Measurements from ENCODE around the gene SLC39A1.
"Not testable (repeated sequence)": the region's sequence is repeated elsewhere in the genome, so short reads cannot be mapped to it uniquely, and the experiment has no call there.

Gene SLC39A1, protein sequence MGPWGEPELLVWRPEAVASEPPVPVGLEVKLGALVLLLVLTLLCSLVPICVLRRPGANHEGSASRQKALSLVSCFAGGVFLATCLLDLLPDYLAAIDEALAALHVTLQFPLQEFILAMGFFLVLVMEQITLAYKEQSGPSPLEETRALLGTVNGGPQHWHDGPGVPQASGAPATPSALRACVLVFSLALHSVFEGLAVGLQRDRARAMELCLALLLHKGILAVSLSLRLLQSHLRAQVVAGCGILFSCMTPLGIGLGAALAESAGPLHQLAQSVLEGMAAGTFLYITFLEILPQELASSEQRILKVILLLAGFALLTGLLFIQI

DNA sequence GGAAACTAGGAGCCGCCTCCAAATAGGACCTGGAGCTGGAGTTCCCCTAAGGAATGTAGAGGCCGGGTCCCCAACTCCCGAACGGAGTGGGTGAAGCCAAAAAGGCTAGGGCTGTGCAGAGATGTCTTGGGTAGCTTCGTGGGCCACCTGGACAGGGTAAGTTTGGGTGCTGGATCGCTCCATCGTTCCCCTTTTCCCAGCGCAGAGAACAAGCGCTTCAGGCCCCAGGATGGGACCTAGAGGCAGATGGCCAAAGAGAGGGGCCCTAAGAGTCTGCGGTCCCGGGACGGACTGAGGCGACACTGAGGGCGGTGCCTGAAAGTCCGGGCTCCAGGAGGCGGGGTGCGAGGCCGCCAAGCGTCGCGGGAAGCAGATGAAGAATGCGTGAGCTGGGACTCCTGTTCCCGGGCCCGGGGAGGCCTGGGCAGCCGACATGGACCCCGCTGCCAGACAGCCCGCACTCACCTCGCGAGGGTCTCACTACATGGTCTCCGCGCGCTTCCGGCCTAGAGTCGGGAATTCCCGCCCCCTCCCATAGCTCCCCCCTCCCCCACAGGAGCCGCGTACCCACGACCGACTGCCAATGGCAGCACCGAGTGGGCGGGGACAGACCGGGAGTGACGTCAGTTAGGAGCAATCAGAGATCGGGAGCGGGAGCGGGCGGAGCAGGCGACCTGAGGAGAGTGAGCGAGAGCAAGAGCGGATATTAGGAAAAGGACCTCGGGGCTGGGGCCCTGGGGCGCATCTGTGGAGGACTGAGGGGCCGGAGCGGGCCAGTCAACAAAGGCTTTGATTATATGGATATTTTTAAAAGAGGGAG, at the start of gene SLC39A1:
TSS of gene SLC39A1 (minus strand) at position 508 of the 820 bp plus-strand sequence. CDS start 822 bp downstream, outside the sequence.
- peak; percentile 92 to 98 for DNase-seq (ENCODE audit: low spot score in 2 of 2)
- H3K4me1 Mint-ChIP-seq, result peaks cover 66% of the 10 kb centered on the region
- peak within 1 kb of the TSS; percentile 81 for H3K4me3 Mint-ChIP-seq
- peaks cover 48% of the 10 kb centered on the region for H3K36me3 Mint-ChIP-seq
- peak; percentile 64 for ATAC-seq
- peak within 1 kb of the TSS; percentile 91 for H3K27ac Mint-ChIP-seq
- no peaks in the 10 kb centered on the region for H3K9me3 Mint-ChIP-seq

DNA sequence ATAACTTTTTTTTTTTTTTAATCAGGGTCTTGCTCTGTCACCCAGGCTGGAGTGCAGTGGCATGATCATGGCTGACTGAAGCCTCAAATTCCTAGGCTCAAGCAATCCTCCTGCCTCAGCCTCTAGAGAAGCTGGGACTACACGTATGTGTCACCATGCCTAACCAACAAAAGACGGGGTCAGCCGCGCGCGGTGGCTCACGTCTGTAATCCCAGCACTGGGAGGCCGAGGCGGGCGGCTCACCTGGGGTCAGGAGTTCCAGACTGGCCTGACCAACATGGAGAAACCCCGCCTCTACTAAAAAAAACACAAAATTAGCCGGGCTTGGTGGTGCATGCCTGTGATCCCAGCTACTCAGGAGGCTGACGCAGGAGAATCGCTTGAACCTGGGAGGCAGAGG, 49.2 kb upstream of the SLC39A1 start:
- not testable (repeated sequence) for H3K27ac Mint-ChIP-seq; DNase-seq (ENCODE audit: low spot score in 2 of 2); H3K9me3 Mint-ChIP-seq; H3K4me3 Mint-ChIP-seq; H3K36me3 Mint-ChIP-seq; ATAC-seq; H3K4me1 Mint-ChIP-seq

DNA sequence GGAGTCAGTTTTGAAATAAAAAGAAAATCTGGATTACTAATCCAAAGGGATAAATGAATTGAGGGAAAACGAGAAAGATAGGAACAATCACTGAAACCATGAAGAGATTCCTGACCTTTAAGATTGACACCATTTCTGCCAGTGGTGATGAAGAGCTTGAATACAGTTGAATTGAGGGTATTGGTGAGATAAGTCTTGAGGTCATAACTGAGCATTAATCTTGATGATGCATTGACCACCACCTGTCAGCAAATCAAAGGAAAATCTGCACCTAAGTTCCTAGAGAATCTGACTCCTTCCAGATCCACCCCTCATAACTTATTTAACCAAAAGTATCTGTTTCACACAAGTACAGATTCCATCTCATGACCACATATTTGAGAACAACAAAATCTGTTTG, 48.8 kb upstream of the SLC39A1 start:
- DNase-seq (ENCODE audit: low spot score in 2 of 2) (no peak), ATAC-seq (no peak)
- H3K27ac Mint-ChIP-seq, result no peak overlapping the region
- H3K4me3 Mint-ChIP-seq, result no peak overlapping the region
- H3K4me1 Mint-ChIP-seq, result no peaks in the 10 kb centered on the region
- H3K9me3 Mint-ChIP-seq, result no peaks in the 10 kb centered on the region
- no peaks in the 10 kb centered on the region for H3K36me3 Mint-ChIP-seq

DNA sequence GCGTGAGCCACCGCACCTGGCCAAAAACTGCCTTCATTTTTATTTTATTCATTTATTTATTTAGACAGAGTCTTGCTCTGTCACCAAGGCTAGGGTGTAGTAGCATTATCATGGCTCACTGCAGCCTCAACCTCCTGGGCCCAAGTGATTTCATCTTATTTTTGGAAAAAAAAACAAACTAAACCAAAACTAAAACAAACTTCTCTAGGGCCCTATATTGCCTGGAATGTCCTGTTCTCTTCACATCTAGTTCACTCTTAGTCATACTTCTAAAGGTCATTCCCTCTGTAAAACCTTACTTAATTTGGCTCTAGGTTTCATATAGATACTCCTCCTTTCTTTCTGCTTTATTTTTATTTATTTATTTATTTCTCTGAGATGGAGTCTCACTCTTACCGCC, 42.8 kb upstream of the SLC39A1 start:
- H3K4me1 Mint-ChIP-seq, result no peaks in the 10 kb centered on the region
- H3K9me3 Mint-ChIP-seq, result no peaks in the 10 kb centered on the region
- DNase-seq (ENCODE audit: low spot score in 2 of 2) (no peak), ATAC-seq (no peak)
- no peak overlapping the region for H3K4me3 Mint-ChIP-seq
- H3K36me3 Mint-ChIP-seq, result no peaks in the 10 kb centered on the region
- no peak overlapping the region for H3K27ac Mint-ChIP-seq

DNA sequence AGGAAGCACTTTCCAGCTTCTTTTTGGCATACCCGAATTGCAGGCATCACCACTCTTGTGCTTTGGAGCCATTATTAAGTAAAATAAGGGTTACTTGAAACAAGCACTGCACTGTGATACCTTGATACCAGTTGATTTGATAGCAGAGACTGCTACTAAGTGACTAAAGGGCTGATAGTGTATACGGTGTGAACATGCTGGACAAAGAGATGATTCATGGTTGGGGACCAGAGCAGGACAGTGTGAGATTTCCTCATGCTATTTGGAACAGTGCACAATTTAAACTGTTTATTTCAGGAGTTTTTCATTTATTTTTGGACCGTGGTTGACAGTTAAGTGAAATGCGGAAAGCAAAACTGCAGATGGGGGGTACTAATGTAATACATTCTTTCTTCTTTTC, 37.1 kb upstream of the SLC39A1 start:
- Mint-ChIP-seq H3K27ac (no peak overlapping the region), H3K4me3 (no peak overlapping the region), H3K4me1 (no peaks in the 10 kb centered on the region), H3K9me3 (no peaks in the 10 kb centered on the region), H3K36me3 (peaks cover 22% of the 10 kb centered on the region)
- DNase-seq (ENCODE audit: low spot score in 2 of 2) (no peak), ATAC-seq (no peak)

DNA sequence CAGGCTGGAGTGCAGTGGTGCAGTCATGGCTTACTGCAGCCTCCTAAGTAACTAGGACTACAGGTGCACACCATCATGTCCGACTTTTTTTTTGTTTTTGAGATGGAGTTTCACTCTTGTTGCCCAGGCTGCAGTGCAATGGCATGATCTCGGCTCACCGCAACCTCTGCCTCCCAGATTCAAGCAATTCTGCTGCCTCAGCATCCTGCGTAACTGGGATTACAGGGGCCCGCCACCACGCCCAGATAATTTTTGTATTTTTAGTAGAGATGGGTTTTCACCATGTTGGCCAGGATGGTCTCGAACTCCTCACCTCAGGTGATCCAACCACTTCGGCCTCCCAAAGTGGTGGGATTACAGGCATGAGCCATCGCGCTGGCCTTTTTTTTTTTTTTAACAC, 33.5 kb upstream of the SLC39A1 start:
- not testable (repeated sequence) for ATAC-seq; H3K4me3 Mint-ChIP-seq; H3K27ac Mint-ChIP-seq; H3K9me3 Mint-ChIP-seq; DNase-seq (ENCODE audit: low spot score in 2 of 2)
- Mint-ChIP-seq H3K36me3 (peaks cover 57% of the 10 kb centered on the region), H3K4me1 (peaks cover 16% of the 10 kb centered on the region)

DNA sequence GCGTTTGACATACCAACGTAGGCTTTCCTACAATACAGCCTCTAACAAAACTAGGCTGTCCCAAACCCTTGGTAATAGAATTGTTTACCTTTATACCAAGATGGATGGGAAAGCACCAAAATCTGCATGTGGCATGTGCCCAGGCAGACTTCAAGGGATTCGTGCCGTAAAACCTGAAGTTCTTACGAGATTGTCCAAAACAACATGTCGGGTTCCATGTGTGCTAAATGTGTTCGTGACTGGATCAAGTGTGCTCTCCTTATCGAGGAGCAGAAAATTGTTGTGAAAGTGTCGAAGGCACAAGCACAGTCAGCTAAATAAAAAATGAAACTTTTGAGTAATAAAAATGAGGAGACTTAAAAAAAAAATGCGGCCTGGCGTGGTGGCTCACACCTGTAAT, 32.3 kb upstream of the SLC39A1 start:
- Mint-ChIP-seq H3K36me3 (peaks cover 70% of the 10 kb centered on the region), H3K27ac (peak overlapping the region; percentile 23), H3K4me3 (no peak overlapping the region), H3K4me1 (peaks cover 26% of the 10 kb centered on the region), H3K9me3 (no peaks in the 10 kb centered on the region)
- no peak for DNase-seq (ENCODE audit: low spot score in 2 of 2)
- ATAC-seq, result no peak

DNA sequence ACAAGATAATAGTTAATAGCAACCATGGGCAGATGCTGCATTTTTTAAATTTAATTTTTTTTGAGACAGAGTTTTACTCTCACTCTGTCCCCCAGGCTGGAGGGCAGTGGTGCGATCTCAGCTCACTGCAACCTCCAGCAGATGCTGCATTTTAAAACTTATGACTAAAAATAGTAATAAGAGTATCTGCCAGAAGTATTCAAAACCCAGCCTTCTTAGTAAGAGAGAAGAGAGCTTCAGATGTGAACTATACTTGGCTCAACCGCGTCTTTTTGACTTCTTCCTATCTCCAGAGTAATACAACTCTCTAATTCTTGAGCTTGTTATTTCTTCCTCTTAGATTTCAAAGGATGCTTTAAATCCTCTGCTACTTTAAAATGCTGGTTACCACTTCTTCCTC, 31.9 kb upstream of the SLC39A1 start:
- no peak overlapping the region for H3K4me3 Mint-ChIP-seq
- ATAC-seq (no peak), DNase-seq (ENCODE audit: low spot score in 2 of 2) (no peak)
- H3K4me1 Mint-ChIP-seq, result peaks cover 31% of the 10 kb centered on the region
- H3K36me3 Mint-ChIP-seq, result peaks cover 74% of the 10 kb centered on the region
- H3K9me3 Mint-ChIP-seq, result no peaks in the 10 kb centered on the region
- peak overlapping the region; percentile 23 for H3K27ac Mint-ChIP-seq

DNA sequence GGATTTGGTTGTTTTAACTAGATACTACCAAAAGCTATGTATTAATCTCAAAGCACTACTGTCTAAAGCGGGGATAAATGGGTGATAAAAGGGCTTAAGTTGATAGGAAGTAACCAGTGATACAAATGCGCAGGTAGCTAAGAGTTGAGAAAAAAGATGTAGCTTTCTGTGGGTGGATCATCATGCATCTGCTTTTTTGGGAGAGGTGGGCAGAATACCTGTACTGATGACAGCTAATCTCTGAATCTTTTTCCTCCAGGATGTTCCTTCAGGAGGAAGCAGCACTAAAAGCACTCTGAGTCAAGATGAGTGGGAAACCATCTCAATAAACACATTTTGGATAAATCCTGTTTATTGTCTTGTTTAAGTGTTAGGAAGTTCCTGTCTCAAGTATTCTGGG, 28.5 kb upstream of the SLC39A1 start:
- no peak for DNase-seq (ENCODE audit: low spot score in 2 of 2)
- H3K4me1 Mint-ChIP-seq, result peaks cover 42% of the 10 kb centered on the region
- peak overlapping the region; percentile 88 for H3K4me3 Mint-ChIP-seq
- H3K36me3 Mint-ChIP-seq, result peaks cover 70% of the 10 kb centered on the region
- H3K9me3 Mint-ChIP-seq, result no peaks in the 10 kb centered on the region
- ATAC-seq, result no peak
- peak overlapping the region; percentile 99 for H3K27ac Mint-ChIP-seq

DNA sequence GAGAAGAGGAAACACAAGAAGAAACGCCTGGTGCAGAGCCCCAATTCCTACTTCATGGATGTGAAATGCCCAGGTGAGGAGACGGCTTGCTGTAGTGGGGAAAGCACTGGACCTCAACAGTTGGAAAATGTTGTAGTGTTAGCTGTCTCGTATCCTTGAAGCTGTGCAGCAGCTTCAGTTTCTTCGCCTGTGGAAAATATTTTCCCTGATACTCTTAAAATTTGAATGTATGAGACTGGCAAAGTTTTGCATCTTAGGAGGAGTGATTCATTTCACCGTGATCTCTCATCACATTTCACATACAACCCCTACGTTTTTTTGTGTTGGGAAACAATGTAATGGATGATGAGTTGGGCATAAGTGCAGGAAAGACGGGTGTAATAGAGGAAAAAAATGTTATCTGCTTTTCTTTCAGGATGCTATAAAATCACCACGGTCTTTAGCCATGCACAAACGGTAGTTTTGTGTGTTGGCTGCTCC, 27.9 kb upstream of the SLC39A1 start:
- no peak for DNase-seq (ENCODE audit: low spot score in 2 of 2)
- H3K4me1 Mint-ChIP-seq, result peaks cover 48% of the 10 kb centered on the region
- peak overlapping the region; percentile 88 for H3K4me3 Mint-ChIP-seq
- no peak for ATAC-seq
- peak overlapping the region; percentile 99 for H3K27ac Mint-ChIP-seq
- peaks cover 64% of the 10 kb centered on the region for H3K36me3 Mint-ChIP-seq
- H3K9me3 Mint-ChIP-seq, result no peaks in the 10 kb centered on the region

DNA sequence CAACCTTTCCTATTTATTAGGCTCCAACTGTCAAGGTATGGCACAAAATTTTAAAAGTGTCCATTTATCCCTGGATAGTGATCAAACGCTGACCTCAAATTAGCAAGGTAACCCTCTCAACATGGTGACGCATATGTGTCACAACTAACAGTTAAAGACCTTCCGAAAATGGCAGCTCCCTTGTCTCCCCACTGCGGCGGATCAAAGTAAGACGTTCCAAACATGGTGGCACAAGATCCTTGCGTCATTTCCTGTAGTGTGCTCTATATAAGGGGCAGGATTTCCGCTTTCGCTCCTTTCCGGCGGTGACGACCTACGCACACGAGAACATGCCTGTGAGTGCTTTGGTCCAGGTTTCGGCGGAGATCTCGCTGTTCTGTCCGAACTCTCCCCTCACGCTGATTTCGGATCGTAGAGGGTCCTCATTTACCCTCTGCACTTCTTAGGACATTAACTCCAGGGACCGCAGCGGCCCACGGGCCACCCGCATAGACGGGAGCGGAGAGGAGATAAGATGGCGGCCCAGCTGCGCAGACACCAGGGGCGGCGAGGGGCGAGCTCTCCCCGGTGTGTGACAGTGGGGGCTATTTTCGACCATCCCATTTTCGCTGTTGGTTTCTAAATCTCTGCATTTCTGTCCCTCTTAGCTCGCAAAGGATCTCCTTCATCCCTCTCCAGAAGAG, 27.3 kb upstream of the SLC39A1 start, which contains the start of gene RPS27:
TSS of gene RPS27 (plus strand) at position 295 of the 683 bp plus-strand sequence. CDS start at position 330, 35 bp downstream.
- ATAC-seq (peak; percentile 95), DNase-seq (ENCODE audit: low spot score in 2 of 2) (peak; percentile 71 to 94)
- Mint-ChIP-seq H3K4me1 (peaks cover 53% of the 10 kb centered on the region), H3K9me3 (no peaks in the 10 kb centered on the region), H3K27ac (peak within 1 kb of the TSS; percentile 99), H3K36me3 (peaks cover 59% of the 10 kb centered on the region), H3K4me3 (peak within 1 kb of the TSS; percentile 88)

DNA sequence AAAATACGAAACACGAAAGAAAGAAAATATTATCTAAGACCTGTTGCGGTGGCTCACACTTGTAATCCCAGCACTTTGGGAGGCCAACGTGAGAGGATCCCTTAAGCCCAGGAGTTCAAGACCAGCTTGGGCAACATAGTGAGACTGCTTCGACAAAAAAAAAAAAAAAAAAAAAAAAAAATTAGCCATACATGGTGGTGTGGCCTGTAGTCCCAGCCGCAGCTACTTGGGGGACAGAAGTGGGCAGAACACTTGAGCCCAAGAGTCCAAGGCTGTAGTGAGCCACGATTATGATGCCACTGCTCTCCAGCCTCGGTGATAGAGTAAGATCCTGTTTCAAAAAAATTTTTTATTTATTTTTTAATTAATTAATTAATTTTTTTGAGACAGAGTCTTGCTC, 24.3 kb upstream of the SLC39A1 start:
- DNase-seq (ENCODE audit: low spot score in 2 of 2) (no peak), ATAC-seq (no peak)
- Mint-ChIP-seq H3K9me3 (no peaks in the 10 kb centered on the region), H3K4me1 (peaks cover 56% of the 10 kb centered on the region), H3K4me3 (no peak overlapping the region), H3K27ac (peak overlapping the region; percentile 80), H3K36me3 (peaks cover 34% of the 10 kb centered on the region)

DNA sequence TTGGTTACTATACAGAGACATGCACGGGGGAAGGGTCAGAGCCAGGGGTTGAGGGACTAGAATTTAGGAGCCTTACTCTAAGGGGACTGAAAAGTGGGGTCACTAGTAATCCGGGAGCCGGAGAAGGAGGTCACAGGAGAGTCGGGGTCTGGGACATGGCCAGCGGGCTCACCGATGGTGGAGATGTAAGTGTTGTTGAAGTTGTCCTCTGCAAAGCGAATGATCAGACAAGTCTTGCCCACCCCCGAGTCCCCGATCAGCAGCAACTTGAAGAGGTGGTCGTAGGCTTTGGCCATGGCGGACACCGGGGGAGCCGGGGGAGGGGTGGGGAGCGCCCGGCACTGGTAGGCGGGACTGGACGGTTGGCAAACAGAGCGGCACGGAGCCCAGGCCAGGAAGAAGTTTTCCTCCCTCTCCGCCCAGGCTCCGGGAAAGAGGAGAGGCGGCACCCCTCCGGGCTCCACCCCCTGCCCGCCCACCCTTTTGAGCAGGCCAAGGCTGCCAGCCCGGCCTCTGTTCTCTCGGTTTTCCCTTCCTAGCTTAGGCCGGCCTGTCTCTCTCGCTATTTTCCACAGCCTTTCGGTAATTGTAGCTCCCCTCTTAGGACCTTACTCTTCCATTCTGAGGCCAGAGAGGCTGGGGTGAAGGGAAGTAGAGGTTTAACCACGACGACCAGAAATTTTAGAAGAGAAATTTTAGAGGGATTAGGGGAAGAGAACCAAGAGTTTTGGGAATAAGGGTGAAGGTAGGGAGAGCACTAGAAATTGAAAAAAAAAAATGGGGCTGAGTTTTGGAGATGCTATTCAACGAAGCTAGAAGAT, 22.8 kb upstream of the SLC39A1 start, which contains the start of gene RAB13:
TSS of gene RAB13 (minus strand) at position 399 of the 821 bp plus-strand sequence. CDS start at position 296, 103 bp downstream.
- no peak for DNase-seq (ENCODE audit: low spot score in 2 of 2)
- peaks cover 19% of the 10 kb centered on the region for H3K36me3 Mint-ChIP-seq
- peak within 1 kb of the TSS; percentile 84 for H3K27ac Mint-ChIP-seq
- H3K4me3 Mint-ChIP-seq, result peak within 1 kb of the TSS; percentile 61
- peaks cover 43% of the 10 kb centered on the region for H3K4me1 Mint-ChIP-seq
- H3K9me3 Mint-ChIP-seq, result no peaks in the 10 kb centered on the region
- ATAC-seq, result no peak

DNA sequence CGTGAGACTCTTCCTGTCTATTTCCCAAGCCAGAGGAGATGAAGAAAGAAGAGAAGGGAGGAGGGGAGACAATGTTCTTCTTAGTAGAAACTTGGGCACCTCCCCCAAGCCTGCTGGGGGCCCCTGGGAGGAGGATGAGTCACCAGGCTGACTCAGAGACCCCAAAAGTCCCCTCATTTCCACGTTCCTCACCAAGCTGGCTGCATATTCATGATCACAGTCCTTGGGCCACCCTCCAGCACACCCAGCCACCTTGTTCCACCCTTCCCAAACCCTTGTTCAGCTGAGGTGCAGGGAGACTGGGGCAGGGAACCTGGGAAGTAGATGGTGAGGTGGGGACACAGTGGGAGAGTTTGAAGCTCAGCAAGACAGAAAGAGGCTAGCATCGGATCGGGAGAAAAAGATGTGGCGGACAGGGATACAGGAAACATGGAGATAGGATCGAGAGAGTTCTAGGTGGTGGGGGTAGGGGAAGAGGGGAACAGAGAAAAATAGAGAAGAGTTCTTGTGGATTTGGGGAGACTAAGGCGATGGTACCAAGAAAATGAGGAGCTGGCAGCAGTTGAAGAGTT, 22.1 kb upstream of the SLC39A1 start:
- ATAC-seq, result peak; percentile 71
- Mint-ChIP-seq H3K4me1 (peaks cover 38% of the 10 kb centered on the region), H3K9me3 (no peaks in the 10 kb centered on the region), H3K4me3 (peak overlapping the region; percentile 61), H3K36me3 (peaks cover 12% of the 10 kb centered on the region), H3K27ac (peak overlapping the region; percentile 84)
- DNase-seq (ENCODE audit: low spot score in 2 of 2), result no peak

All from stimulated activated effector memory CD8-positive, alpha-beta T cell treated with anti-CD3 and anti-CD28 coated beads, Interleukin-12 subunit alpha, Interleukin-12 subunit beta, amount 100 ng/mL, for 72 hours (primary cell).